ENCODE data around the gene ZFYVE28.

- no peak for TF ChIP-seq POLR2A (IDR thresholded peaks at IDR 0.05)
- TF ChIP-seq CTCF (IDR thresholded peaks at IDR 0.05) = no peak
Measured at GRCh38 chr4:2371765-2372487, 46.5 kb downstream of the ZFYVE28 start.

Data from body of pancreas (tissue), 4 donors.